Right forelimb (tissue), 1 donor: Measurements from ENCODE around the gene MAP3K14.
A peak's percentile ranks its signal among the peaks of the same experiment; 100 is the strongest.
"Not testable (repeated sequence)": the region's sequence is repeated elsewhere in the genome, so short reads cannot be mapped to it uniquely, and the experiment has no call there.

Source experiments
- DNase-seq: peaks from one replicate; pipeline ENCODE4 v3.0.0-alpha.2; 2018

MAP3K14 gene

GRCh38 chr17:45316434-45317110 is at the start of gene MAP3K14:
Gene MAP3K14 (minus strand): TSS chr17:45317020. CDS start chr17:45290745, 26,275 bp downstream.
- DNase-seq = peak; percentile 85

- no peak for DNase-seq
Measured at GRCh38 chr17:45366049-45366448, 49.2 kb upstream of the MAP3K14 start.

- no peak for DNase-seq
Measured at GRCh38 chr17:45364531-45365390, 47.9 kb upstream of the MAP3K14 start.

GRCh38 chr17:45363498-45363897 is 46.7 kb upstream of the MAP3K14 start:
- no peak for DNase-seq

- no peak for DNase-seq
Measured at GRCh38 chr17:45361976-45362375, 45.2 kb upstream of the MAP3K14 start.

GRCh38 chr17:45361451-45361850 is 44.6 kb upstream of the MAP3K14 start:
- no peak for DNase-seq

GRCh38 chr17:45357364-45357997 is 40.7 kb upstream of the MAP3K14 start:
- no peak for DNase-seq

GRCh38 chr17:45355087-45355486 is 38.3 kb upstream of the MAP3K14 start:
- no peak for DNase-seq

GRCh38 chr17:45353043-45353442 is 36.2 kb upstream of the MAP3K14 start:
- DNase-seq = no peak

- DNase-seq = no peak
Measured at GRCh38 chr17:45351831-45352230, 35.0 kb upstream of the MAP3K14 start.

GRCh38 chr17:45347444-45347843 is 30.6 kb upstream of the MAP3K14 start:
- DNase-seq = no peak

GRCh38 chr17:45346216-45347015 is 29.6 kb upstream of the MAP3K14 start:
- no peak for DNase-seq

- no peak for DNase-seq
Measured at GRCh38 chr17:45345554-45346215, 28.9 kb upstream of the MAP3K14 start.

GRCh38 chr17:45345246-45345553 is 28.4 kb upstream of the MAP3K14 start:
- DNase-seq = no peak

- DNase-seq = not testable (repeated sequence)
Measured at GRCh38 chr17:45343967-45344664, 27.3 kb upstream of the MAP3K14 start.

GRCh38 chr17:45342871-45343526 is 26.2 kb upstream of the MAP3K14 start:
- DNase-seq = no peak

- no peak for DNase-seq
Measured at GRCh38 chr17:45342306-45342705, 25.5 kb upstream of the MAP3K14 start.

- DNase-seq = peak; percentile 61
Measured at GRCh38 chr17:45341533-45342158, 24.8 kb upstream of the MAP3K14 start.

- no peak for DNase-seq
Measured at GRCh38 chr17:45339646-45340605, 23.1 kb upstream of the MAP3K14 start.
